GM12892 (cell line): ENCODE measurements around the gene SERPINC1.
"Not testable (repeated sequence)": the region's sequence is repeated elsewhere in the genome, so short reads cannot be mapped to it uniquely, and the experiment has no call there.

ENCODE experiments used
- DNase-seq: peaks from one replicate; pipeline ENCODE4 v3.0.0; 2011; ENCODE audit not compliant: insufficient read length
- FAIRE-seq: peaks from 2 replicates; lab custom pipeline; 2011; peaks lifted over from hg19 to GRCh38; lab: Jason Lieb, UNC
- POLR2A ChIP-seq: IDR thresholded peaks from 2 replicates; pipeline ENCODE4 v1.6.1; 2011; ENCODE audit warnings: low read depth, low read length, control low read depth
- POLR2AphosphoS5 ChIP-seq: IDR thresholded peaks from 2 replicates; pipeline ENCODE4 v1.6.1; 2011; ENCODE audit warnings: low read depth, low read length, control low read depth
- TAF1 ChIP-seq: IDR thresholded peaks from 2 replicates; pipeline ENCODE4 v1.6.1; 2011; ENCODE audit warnings: low read depth, mild to moderate bottlenecking, control low read depth, low read length, borderline replicate concordance

SERPINC1 gene

GRCh38 chr1:173887627-173888026 is 29.5 kb downstream of the SERPINC1 start:
- no peak for DNase-seq
- FAIRE-seq = no peak
- TF ChIP-seq POLR2AphosphoS5 (no peak), TAF1 (no peak), POLR2A (no peak)

- TF ChIP-seq TAF1 (no peak), POLR2AphosphoS5 (no peak), POLR2A (no peak)
- no peak for DNase-seq
- FAIRE-seq = no peak
Measured at GRCh38 chr1:173886746-173887611, 30.1 kb downstream of the SERPINC1 start.

DNA sequence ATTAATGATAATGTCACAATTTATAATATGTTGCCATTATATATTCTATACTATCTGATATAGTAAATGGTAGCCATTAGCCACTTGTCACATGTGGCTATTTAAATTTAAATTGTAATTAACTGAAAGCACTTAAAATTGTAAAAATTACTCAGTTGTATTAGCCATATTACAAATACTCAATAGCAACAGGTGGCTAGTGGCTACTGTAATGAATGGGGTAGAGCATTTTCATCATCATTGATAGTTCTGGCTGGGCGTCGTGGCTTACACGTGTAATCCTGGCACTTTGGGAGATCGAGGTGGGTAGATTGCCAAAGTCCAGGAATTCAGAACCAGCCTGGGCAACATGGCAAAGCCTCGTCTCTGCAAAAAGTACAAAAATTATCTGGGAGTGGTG is 32.4 kb downstream of the SERPINC1 start:
- DNase-seq (no peak), FAIRE-seq (no peak)
- no peak for TF ChIP-seq TAF1
- no peak for TF ChIP-seq POLR2AphosphoS5
- TF ChIP-seq POLR2A = no peak

- DNase-seq = not testable (repeated sequence)
Measured at GRCh38 chr1:173881117-173881516, 36.0 kb downstream of the SERPINC1 start.

DNA sequence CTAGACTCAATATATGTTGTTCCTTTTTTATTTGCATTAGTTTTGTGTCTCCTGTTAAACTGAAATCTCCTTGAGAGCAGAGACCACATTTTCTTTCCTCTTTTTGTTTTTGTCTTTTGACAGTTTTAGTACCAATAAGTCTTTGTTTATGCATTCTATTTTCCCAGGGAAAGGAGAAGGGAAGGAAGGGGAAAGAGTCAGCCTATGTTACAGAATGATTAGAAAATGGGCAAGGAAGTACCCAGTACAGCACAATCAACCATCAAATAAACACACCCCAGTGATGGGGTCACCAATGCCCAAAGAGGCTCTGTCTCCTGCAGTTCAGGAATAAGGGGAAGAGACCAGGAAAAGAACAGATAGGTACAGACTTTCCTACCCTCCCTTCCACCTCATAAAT is 38.9 kb downstream of the SERPINC1 start:
- DNase-seq (no peak), FAIRE-seq (no peak)
- TF ChIP-seq POLR2A (no peak), TAF1 (no peak)

More at GRCh38 chr1:173881117-173881516, 36.0 kb downstream of the SERPINC1 start:
- not testable (repeated sequence) for FAIRE-seq

- FAIRE-seq (no peak), DNase-seq (no peak)
- TF ChIP-seq POLR2AphosphoS5 (no peak), TAF1 (no peak), POLR2A (no peak)
Measured at GRCh38 chr1:173876732-173877131, 40.4 kb downstream of the SERPINC1 start.

GRCh38 chr1:173871500-173871899 is 45.6 kb downstream of the SERPINC1 start:
- FAIRE-seq (no peak), DNase-seq (no peak)
- TF ChIP-seq POLR2AphosphoS5 = no peak

- FAIRE-seq (no peak), DNase-seq (no peak)
- TF ChIP-seq POLR2A = no peak
Measured at GRCh38 chr1:173871091-173871490, 46.0 kb downstream of the SERPINC1 start.

GRCh38 chr1:173870252-173871075 is 46.7 kb downstream of the SERPINC1 start:
- FAIRE-seq = peak; percentile 81
- peak; percentile 27 for DNase-seq
- TF ChIP-seq POLR2AphosphoS5 (no peak), TAF1 (peak; percentile 68; the same call in 1 of the 2 replicates), POLR2A (peak; percentile 61)

DNA sequence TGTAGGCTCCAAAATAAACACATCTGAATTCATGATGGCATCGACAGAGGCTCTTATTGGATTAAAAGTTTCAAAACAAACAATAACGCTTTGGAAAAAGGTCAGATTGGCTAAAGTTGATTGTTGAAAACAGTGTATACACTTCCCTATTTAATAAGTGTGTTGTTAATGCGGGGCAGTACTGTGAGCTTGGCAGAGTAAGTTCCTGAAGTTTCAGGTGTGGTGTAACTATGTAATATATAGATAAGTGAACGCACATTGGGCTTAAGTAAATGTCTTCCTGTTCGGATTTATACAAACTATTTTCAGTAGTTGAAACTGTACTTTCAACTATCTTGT is 48.1 kb downstream of the SERPINC1 start:
- TF ChIP-seq POLR2A (no peak), POLR2AphosphoS5 (no peak), TAF1 (no peak)
- DNase-seq = no peak
- FAIRE-seq = no peak

DNA sequence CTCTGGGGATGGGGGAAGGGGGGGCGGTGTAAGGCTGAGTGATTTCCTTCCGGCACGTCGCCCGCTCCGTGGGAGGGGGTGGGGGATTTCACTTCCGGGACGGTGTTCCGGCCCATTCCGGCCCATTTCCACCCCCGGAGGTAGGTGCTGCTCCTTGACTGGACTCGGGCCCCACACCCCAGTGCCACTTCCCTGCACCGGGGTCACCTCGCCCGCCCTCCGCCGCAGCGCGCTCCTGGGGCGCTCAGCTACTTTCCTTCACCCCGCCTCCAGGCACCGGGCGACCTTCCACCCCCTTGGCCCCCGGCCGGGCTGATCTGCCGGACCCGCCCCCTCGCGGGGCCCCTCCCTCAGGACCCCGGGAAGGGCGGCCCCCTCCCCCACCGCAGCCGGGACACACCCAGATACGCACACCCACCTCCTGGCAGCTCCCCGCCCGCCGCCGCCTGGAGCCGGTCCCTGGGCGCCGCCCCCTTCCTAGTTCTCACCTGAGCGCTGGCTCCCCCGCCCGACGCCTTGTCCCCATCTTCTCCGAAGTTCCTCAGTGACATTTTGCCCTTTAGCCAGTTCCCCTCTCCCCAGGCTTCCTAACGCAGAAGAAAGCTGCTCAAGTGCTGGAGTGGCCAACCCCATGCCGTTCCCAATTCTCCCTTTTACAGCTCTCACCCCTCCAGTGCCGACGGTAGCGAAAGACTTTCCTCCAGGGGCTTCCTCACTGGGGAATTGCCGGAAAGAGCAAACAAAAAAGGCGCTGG is 48.7 kb downstream of the SERPINC1 start, which contains the start of gene ZBTB37:
ZBTB37 (plus strand) TSS at position 115 of the 755 bp plus-strand sequence. CDS start 1,846 bp downstream, outside the sequence.
- no peak for TF ChIP-seq POLR2AphosphoS5
- TF ChIP-seq TAF1 = no peak
- no peak for TF ChIP-seq POLR2A
- no peak for FAIRE-seq

More for the DNA sequence above, 48.7 kb downstream of the SERPINC1 start, which contains the start of gene ZBTB37:
- DNase-seq = peak; percentile 63
